ENCODE measurements around the gene IGFBP5.

IGFBP5 gene

DNA sequence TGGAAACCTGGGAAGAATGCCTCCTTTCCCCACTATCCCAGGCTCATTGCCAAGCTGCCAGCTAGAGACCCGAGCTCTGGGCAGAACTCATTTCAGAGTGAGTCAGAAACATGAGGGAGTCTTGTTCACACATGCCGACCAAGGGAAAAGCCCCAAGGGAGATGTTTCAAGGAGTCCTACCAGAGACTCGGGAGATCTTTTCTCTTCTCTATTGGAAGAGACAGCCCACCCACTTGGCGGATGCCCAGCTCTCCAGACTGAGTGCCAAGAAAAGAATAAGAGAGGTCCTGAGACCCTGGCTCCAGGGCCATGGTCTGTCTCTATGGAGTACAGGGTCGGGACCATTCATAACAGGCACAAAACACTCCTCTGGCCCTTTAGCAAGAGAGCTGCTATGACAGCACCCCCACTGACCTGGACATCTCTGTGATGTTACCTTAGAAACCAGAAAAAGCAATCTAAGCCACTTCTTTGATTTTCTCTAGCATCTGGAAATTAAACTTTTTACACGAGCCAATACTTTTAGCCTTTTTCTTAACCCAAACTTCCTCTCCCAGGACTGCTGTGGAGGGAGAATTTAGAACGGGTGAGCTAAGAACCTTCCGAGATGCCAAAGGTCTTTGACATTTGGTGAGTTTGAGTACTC, 18.5 kb upstream of the IGFBP5 start:
- DNase-seq = no peak

DNA sequence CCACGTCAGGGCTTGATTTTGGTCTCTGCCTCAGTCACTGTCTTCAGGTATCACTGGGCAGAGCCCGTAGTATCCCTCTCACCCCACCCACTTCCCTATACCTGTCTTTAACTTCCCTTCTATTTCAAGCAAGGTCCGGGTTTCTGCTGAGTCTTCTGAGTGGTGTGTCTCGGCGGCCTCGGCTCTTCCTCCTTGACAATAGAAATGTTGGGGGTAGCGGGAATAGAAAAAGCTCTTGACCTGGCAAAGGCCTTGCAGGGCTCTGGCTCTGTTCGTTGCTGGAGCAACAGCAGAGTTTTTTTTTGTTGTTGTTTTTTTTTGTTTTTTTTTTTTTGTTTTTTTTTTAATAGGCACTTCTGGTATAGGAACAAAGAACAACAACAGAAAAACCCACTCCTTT, 16.0 kb upstream of the IGFBP5 start:
- DNase-seq = no peak

DNA sequence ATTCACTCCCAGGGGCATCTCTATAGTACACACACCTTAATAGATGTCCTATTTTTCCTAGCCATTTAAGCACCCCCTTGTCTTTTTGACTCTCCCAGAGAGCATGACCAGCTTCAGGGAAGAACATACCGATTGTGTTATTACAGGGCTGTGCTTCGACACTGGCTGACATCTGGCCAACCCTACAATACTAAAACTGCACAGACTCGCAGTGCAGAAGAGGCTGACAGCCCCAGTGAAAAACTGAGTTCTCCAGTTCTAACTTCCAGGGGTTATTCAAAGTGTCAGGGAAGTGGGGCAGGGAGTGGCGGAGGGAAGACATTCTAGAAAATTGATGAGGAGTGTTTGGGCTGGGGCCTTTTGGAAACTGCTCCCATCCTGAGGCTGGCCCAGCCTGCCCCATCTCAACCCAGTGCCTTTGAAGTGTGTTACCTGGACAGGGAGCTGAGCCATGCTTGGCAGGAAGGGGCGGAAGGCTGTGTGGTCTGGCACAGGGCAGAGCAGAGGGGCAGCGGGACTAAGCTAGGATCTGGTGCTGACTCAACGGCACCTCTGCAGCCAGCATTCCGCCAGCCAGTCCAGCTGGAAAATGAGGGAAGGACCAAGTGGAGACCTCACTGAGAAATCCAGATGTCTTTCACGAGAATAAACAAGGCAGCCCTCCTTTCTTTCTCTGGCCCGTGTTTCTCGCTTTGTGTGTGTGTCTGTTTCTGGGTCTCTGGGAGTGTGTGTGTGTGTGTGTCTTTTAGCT, 15.4 kb upstream of the IGFBP5 start:
- no peak for DNase-seq

DNA sequence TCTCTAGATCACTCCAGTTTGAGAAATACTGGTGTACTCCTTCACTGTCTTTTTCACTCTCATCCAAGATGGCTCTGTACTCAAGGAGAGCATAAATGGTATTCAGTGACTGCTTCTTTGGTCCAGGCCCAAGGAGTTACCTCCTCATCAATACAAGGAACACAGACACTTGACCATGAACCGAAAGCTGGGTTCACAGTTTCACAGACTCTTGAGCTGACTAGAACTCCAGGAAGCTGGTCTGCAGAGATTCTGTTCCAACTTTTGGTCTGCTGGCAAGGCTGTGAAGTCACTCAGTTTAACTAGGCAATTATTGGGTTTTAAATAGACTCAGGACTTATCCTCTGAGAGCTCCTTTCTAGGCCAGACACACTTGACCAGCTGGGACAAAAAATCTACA, 7.4 kb upstream of the IGFBP5 start:
- no peak for DNase-seq

DNA sequence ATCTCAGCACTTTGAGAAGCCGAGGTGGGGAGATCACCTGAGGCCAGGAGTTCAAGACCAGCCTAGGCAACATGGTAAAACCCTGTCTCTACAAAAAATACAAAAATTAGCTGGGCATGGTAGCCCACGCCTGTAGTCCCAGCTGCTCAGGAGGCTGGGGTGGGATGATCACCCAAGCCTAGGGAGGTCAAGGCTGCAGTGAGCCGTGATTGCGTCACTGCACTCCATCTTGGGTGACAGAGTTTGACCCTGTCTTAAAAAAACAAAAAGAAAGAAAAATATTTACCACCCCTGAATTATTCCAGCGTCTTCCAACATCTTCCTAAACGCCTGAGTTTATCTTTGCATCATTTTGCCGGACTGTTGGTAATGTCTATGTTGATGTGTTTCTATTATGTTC, 6.2 kb upstream of the IGFBP5 start:
- DNase-seq = no peak

DNA sequence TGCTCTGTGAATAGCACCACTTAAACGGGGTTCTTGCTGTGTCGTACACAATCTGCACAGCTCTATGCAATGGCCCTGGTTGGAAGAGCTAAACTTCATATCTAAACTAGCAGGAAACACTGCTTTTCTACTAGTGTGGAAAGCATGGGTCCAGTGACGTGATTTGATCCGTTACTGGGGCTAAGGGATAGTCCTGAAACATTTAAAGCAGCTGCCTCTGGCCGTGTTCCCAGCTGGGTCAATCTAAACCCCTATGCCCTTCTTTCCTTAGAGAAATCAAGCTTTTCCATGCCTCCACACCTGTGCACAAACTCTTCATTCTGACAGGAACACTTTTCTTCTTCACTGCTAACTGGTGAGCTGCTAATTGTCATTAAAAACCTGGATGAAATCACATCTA, 5.4 kb upstream of the IGFBP5 start:
- DNase-seq = no peak

DNA sequence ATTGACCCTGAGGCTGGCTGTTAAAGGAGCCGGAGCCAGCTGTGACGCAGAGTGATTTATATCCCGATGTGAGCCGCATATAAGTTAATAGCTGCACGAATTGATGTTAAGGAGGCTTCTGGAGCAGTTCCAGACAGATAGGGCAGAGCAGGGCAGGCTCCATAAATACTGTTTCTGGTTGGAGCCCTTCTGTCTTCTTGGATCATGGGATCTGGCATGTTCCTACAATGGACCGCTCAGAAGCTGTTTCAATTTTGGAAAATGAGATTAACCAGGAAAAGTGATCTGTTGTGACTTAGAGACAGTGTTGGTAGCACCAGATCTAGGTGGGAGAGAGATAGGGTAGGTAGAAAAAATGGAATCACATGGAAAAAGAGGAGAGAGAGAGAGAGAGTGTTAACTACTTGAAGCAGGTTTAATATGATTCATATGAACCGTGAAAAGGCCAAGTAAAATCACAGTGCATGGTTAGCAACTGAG, 4.8 kb upstream of the IGFBP5 start:
- no peak for DNase-seq

DNA sequence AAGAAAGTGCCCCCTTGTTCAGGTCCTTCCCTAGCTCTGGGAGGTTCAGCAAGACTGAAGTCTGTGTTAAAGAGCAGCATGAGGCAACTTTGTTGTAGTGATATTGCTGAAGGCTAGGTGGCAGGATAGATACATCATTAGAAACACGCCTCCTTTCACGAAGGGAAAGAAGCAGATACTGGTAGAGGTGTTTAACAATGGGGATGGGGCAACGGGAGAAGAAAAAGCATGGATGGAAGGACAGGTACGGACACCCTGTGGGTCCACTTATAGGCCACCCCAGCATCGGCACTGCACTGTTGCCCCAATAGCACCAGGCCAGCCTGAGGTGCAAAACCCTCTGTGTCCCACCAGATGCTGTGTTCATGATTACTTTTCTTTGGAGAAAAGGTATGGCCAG, 3.5 kb upstream of the IGFBP5 start:
- DNase-seq = no peak

DNA sequence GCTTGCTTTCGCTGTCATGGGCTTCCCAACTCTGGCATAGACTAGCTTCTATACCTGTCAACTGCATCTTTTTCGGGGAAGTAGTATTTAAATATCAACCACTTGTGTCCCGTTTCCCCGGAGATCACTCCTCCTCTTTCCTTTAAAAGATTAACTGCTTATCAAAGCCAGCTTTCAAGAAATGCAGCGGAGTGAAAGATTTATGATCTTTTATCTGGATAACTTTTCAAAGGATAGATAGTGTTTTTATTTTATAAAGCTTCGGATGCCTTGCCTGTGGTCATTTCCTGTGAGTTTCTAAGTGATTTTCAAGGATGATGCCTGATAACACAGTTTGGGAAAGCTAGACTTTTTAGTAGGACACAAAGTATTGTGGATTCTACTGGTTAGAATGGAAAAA, 2.9 kb upstream of the IGFBP5 start:
- no peak for DNase-seq

DNA sequence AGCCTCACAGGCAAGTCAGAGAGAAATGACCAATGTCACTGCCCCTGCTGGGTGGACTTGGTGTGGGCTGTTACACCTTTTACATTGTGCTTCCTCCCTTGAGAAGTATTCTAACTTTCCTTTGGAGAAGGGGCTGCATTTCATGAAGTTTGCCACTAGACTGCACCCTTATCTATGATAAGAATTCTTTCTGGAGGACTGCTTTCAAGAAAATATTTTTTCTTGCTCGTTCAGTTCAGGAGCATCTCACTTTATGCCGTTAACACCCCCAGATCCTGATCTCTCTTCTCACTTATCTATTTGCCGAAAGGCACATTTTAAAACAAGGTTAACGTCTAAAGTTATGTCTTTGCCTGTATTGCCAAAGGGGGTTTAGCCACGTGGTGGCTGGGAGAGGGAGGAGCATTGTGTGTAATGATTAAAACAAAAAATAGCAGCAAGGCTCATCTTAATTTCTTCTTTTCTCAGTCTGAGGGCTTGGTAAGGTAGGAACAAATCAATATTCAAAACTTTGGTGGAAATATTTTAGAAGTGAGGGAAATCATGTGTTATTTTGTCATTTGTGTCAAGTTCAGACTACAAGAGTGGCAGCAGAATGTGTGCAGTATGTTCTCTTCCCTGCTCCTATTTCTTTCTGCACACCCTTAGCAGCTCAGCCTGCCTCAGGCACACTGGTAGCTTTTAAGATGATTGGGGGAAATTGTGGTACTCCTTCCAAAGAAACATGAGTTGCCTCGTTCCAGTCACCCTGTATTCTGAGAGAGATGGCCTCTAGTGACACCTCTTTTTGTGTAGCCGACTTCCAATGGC, 1.6 kb upstream of the IGFBP5 start:
- DNase-seq = no peak

DNA sequence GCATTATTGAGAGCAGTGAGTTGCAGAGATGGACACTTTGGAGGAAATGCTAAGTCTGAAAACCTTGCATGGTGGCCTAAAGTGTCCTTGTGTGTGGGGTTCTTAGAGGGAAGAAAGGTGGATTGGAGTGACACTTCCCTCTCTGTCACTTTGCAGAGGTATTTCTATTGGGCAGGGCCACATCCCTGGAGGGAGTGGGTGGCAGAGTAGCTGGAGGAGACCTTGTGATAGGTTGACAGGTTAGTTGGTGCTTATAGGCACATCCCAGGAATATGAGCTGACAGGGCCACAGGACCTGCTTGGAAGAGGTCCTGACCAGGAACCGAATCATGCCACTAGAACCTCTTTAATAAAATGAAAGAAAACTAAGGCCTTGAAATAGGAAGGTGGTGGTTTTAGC, 972 bp upstream of the IGFBP5 start:
- no peak for DNase-seq

DNA sequence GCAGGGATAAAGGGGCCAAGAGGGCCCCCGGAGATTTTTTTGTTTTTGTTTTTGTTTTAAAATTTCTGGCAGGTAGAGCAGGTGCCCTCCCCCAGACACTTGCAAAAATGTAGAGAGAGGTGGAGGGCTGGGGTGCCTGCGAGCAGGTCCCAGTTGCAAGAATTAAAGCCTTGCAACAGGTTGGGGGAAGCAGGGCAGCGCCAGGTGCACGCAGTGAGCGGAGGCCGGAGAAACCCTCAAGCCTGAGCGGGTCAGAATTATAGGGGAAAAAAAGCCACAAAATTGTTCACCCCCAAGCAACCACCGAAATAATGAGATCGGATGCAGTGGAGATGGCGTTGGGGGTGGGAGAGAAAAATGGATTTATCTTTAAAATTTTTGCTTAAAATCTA, 527 bp downstream of the IGFBP5 start:
- DNase-seq = no peak

DNA sequence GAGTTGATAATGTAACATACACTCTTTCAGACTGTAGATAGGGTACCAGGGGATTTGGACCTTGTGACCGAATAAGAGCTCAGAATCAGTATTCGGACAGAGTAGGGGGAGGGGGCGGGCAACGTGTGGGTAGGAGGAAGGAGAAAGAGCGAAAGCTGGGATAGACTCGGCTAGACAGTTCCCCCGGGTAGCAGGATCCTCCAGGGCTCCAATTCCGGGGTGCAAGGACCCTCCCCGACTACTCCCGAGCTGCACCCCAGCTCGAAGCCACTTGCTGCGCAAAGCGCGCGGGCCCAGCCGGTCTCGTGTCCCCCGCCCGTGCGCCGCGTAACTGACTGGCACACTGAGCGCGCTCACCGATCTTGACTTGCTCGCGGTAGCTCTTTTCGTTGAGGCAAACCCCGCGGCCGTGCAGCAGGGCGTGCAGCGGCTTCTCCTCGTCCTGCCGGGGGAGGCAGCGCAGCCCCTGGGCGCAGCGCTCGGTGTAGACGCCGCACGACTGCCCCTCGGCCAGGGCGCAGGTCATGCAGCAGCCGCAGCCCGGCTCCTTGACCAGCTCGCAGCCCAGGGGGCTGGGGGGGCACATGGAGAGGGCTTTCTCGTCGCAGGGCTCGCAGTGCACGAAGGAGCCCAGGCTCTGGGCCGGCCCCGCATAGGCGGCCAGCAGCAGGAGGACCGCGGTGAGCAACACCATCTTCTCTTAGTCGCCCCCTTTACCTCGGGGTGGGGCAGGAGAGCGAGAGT, 1.1 kb downstream of the IGFBP5 start:
- peak; percentile 25 for DNase-seq

DNA sequence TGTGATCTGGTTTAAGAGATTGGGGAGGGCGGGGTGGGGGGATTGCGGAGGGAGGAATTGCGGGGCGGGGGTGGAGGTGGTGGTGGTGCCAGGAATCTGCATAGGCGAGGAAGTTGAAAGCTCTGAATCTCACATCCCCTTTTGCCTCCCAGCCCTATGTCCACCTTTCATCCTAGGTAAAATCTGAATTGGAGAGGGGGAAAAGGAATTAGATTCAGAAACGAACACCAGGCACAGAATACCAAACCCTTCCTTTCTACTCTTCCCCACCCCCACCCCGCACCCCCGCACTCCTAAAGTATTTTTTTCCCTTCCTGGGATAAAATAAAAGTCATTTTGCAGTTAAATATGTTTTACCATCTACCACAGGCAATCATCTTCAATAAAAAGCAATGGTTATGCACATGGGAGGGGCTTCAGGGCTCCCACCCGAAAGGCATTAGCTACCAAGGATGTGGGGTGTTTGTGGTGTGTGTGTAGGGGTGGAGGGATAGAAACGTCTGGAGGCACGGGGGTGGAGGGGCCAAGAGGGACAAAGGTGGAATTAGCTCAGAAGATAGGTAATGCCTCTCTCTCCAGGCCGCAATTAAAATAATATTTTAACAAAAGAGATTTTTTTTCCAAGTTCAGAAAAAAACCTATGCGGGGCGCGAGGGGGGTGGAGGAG, 1.8 kb downstream of the IGFBP5 start:
- DNase-seq = no peak

DNA sequence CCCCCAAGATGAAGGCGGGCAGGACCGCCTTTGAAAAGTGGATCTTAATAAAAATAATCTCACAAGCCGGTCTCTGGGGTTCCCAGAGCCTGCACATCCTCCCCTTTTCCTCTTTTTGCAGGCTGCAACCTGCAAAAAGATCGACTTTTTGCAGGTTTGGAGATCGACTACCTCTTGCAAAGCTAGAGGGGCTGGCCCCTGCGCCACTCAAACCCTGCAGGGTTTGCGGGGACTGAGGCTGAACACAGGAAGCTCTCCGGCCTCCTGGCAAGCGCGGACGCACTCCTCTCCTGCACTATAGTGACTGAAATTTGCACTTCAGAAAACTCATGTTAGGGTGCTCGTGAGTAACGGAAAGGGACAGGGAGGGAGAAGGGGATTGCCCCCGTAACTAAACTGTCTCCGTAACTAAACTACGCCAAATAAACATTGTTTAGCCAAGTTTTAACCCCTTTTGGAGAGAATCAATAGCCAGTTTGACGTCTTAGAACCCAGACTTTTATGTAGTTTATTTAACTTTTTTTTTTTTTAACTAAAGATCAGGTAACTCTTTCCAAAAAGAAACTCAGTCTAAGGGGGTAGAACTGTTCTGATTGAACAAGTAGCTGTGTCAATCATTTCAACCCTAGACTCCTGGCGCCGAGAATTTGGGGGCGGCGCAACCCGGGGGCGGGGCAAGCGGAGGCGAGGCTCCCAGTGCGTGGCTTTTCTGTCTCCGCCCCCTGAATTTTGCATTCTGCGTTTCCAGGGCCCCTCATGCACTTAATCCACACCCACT, 2.5 kb downstream of the IGFBP5 start:
- DNase-seq = peak; percentile 47

DNA sequence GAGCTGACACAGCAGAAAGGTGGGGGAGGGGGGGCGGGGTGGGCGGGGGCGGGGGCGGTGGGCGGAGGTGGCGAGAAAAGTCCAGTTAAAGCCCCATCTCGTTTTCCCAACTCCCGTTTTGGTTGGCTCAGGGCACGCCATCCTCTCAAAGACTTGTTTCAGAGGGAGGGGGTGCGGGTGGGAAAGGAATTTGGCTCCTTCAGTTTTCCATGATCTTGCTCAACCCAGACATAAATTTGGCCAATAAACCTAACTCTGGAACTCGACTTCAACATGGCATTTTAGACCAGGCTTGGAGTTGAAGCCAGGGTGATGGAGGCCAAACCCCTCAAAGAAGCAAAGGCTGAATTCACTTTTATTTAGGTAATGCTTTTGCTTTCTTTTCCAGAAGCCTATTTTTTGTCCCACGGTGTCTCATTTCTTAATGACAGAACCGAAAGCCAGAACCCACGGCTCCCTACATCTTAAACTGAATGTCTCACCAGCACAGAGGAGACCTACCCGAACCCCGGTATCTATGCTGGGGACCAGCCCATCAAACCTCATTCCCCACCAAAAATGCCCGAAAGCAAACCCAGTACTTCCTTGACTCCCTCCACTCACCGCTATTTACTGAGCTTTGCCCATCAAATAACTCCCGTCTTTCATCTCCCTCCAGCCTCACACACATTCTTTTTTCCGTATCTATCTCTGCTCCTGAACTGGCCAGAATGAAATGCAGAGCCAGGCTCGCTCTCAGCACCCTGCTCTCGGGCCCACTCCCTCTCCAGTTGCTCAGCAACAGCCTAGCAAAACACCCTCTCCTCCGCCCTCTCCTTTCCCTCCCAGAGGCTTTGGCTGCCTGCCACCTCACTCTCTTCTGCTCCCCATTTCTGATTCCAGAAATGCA, 4.3 kb downstream of the IGFBP5 start:
- no peak for DNase-seq

DNA sequence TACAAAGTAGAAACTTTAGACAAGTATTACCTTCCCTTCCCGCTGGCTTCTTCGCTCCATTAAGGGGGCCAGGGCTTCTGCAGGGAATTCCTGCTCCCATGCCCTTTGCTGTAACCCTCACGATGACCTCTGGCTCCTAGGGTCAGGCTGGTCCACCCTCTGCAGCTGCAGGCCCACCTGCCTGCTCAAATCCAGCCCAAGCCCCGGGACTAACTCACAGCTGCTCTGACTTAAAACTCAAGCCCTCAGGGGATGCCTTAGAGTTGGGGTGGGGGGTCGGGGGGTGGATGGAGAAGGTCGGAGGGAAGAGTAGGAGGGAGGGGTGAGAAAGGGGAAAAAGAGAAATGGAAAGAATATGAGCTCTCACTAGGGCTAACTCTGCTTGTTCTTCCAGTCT, 4.9 kb downstream of the IGFBP5 start:
- no peak for DNase-seq

DNA sequence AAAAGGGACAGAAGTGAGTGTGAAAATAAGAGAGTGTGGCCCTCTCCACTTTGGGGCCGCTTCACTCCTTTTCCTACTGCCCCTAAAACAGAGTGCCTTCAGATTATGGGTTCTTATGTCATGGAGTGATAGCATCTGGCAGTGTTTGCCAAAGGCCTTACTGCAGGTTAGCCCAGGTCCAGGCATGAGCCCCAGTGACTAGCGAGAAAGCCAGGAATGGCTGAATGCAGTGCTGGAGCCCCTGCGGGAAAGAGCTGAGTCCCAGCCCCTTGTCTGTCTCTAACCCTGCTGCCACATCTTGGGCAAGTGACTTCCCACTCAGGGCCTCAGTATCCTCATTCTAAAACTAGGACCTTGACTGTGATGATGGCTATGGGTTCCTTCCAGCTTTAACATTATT, 6.0 kb downstream of the IGFBP5 start:
- DNase-seq = no peak

DNA sequence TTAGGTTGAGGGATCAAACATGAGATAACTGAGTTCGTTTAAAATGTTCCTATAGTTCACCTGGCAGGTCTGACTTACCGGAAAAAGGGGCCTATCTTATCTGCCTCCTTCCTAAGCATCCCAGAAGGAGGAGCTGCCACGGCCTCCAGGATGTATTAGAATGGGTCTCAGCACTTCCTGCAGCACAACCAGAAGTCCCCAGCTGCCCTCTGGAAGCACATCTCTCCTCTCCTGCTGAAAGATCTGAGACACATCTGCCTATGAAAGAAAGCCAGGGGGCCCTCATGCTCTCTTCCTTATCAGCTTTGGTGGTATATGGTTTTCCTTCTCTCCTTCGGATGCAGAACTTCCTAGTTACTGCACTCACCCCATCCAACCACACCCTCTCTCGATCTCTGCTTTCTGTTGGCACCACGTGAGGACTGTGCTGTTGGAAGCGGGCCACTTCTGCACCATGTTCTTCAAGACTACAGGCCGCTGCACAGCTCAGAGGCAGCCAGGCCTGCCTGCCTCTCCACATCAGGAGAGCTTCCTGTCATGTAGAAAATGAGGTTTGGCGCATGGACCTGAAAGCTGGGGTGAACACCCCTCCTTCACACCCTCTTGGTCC, 6.5 kb downstream of the IGFBP5 start:
- DNase-seq = no peak

DNA sequence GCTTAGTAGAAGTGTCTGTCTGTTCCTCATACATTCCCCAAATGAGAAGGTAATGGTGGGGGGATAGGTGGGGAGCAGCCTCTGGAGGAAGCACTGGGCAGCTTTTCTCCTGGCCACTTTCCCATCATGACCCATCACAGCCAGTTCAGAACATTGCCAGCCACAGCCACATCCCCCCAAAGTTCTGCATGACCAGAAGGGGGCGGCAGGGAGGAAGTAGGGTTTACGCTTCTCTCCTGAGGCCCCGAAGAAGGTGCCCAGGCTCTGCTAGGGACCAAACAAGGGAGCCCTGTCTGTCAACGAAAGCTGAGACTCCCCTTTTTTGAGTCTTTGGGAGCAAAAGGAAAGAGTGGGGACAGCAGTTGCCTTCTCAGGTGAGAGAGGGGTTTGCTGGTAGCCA, 7.7 kb downstream of the IGFBP5 start:
- no peak for DNase-seq

Measured in activated gamma-delta T cell treated with Interleukin-2 at 50 U/mL for 16 hours (primary cell).